Liver (tissue), 9 donors: ENCODE measurements around the gene PTPRN. TPM values are rescaled to one million over a fixed set of nuclear protein-coding genes. Genes with fewer than 3 reads are reported as not detected.

Experiments used
- DNase-seq: peaks from one replicate; pipeline ENCODE4 v3.0.0-alpha.2; 2017; ENCODE audit warnings: low spot score
- H3K27ac ChIP-seq, 2 donors: one replicate each; pipeline ENCODE4 v1.7.0; 2013; ENCODE audit warnings: inconsistent platforms in 2 of 2, low read length in 2 of 2, control low read depth in 1 of 2, low read depth in 1 of 2, mild to moderate bottlenecking in 1 of 2
- H3K27me3 ChIP-seq, 4 donors: one replicate each; pipeline versions ENCODE4 v1.6.1 to v1.7.0; 2013; ENCODE audit warnings: low read length in 3 of 4, inconsistent platforms in 1 of 4, mild to moderate bottlenecking in 1 of 4, moderate library complexity in 1 of 4; ENCODE audit not compliant: control insufficient read depth in 4 of 4, insufficient read depth in 4 of 4
- H3K36me3 ChIP-seq, 4 donors: one replicate each; pipeline versions ENCODE4 v1.6.1 to v1.7.0; 2013; ENCODE audit warnings: low read length in 3 of 4, mild to moderate bottlenecking in 3 of 4, low read depth in 1 of 4, moderate library complexity in 1 of 4; ENCODE audit not compliant: control insufficient read depth in 4 of 4, insufficient read depth in 3 of 4
- H3K4me1 ChIP-seq, 4 donors: one replicate each; pipeline versions ENCODE4 v1.6.1 to v1.7.0; 2013; ENCODE audit warnings: low read length in 3 of 4, mild to moderate bottlenecking in 3 of 4, moderate library complexity in 1 of 4; ENCODE audit not compliant: control insufficient read depth in 4 of 4, insufficient read depth in 4 of 4
- H3K4me3 ChIP-seq, 3 donors: one replicate each; pipeline versions ENCODE4 v1.6.1 to v1.7.0; 2013; ENCODE audit warnings: low read length in 3 of 3, control low read depth in 1 of 3, low read depth in 1 of 3, mild to moderate bottlenecking in 1 of 3
- H3K9ac ChIP-seq, 2 donors: one replicate each; pipeline ENCODE4 v1.7.0; 2013; ENCODE audit warnings: low read length in 2 of 2, mild to moderate bottlenecking in 2 of 2, moderate library complexity in 2 of 2, control low read depth in 1 of 2, low read depth in 1 of 2
- H3K9me3 ChIP-seq, 4 donors: one replicate each; pipeline versions ENCODE4 v1.6.1 to v1.7.0; 2013; ENCODE audit warnings: low read length in 3 of 4; ENCODE audit not compliant: control insufficient read depth in 4 of 4
- ATF3 ChIP-seq: IDR thresholded peaks from 2 replicates; pipeline ENCODE4 v1.6.1; 2016; ENCODE audit warnings: antibody characterized with exemption
- CTCF ChIP-seq: fragments of 150-350 bp; IDR thresholded peaks from 2 replicates; pipeline ENCODE4 v1.5.1; 2017; ENCODE audit warnings: improper control_type of control experiment, low read depth, low read length; ENCODE audit not compliant: missing input control
- FOXA2 ChIP-seq: IDR thresholded peaks from 2 replicates; pipeline ENCODE4 v1.6.1; 2016; ENCODE audit warnings: antibody characterized with exemption
- GABPA ChIP-seq, 2 donors: IDR thresholded peaks in 1 of 2; conservative IDR thresholded peaks in 1 of 2; 2 replicates each; pipeline ENCODE4 v1.6.1; 2016; ENCODE audit warnings: antibody characterized with exemption in 2 of 2, mild to moderate bottlenecking in 1 of 2, moderate library complexity in 1 of 2
- HNF4A ChIP-seq, 2 donors: conservative IDR thresholded peaks; 2 replicates each; pipeline ENCODE4 v1.6.1; 2016; ENCODE audit warnings: antibody characterized with exemption in 2 of 2, mild to moderate bottlenecking in 2 of 2
- HNF4G ChIP-seq: IDR thresholded peaks from 2 replicates; pipeline ENCODE4 v1.6.1; 2016; ENCODE audit warnings: antibody characterized with exemption
- MAX ChIP-seq: IDR thresholded peaks from 2 replicates; pipeline ENCODE4 v1.6.1; 2016; ENCODE audit warnings: antibody characterized with exemption
- REST ChIP-seq: IDR thresholded peaks from 2 replicates; pipeline ENCODE4 v1.6.1; 2016; ENCODE audit warnings: antibody characterized with exemption, mild to moderate bottlenecking
- RXRA ChIP-seq, 2 donors: IDR thresholded peaks; 2 replicates each; pipeline ENCODE4 v1.6.1; 2017 to 2018; ENCODE audit warnings: antibody characterized with exemption in 2 of 2, mild to moderate bottlenecking in 1 of 2
- YY1 ChIP-seq: IDR thresholded peaks from 2 replicates; pipeline ENCODE4 v1.6.1; 2016; ENCODE audit warnings: antibody characterized with exemption, mild to moderate bottlenecking
- ZBTB33 ChIP-seq: IDR thresholded peaks from 2 replicates; pipeline ENCODE4 v1.6.1; 2016; ENCODE audit warnings: antibody characterized with exemption
- WGBS: extraction: QIAGEN DNeasy Blood & Tissue Kit; methylation state at CpG from one replicate; pipeline ENCODE4 v1.1.7; 2013; 5-methylcytosine and 5-hydroxymethylcytosine counted together
- polyA plus RNA-seq, 2 donors: library from polyadenylated mRNA; stranded (reverse) in 1 of 2; unstranded in 1 of 2; fragments of 200-250 nt in 1 of 2; fragments of >200 nt in 1 of 2; fragmentation: Nextera tagmentation in 1 of 2; extraction: Ambion mirVana in 1 of 2; gene quantifications; one replicate each; pipeline versions ENCODE4 v1.2.1 to v1.2.3, GENCODE V29; 2013 to 2015
- total RNA-seq, 2 donors: library from RNA; depleted of rRNA; stranded (reverse); fragments of >200 nt; gene quantifications; one replicate each; pipeline ENCODE4 v1.2.3, GENCODE V29; 2014
- donor health status: healthy.
- donor health status: healthy.
- donor health status: healthy.
- donor health status: healthy.
- donor health status: healthy.

The PTPRN gene
- total and polyA plus RNA-seq, 4 donors: 2.2 TPM; not detected in 3

GRCh38 chr2:219285373-219285735, 23.8 kb downstream of the PTPRN start:
- Histone ChIP-seq H3K4me3 (no peak overlapping the region), H3K36me3 (peaks cover 8 to 45% (median 38%) of the 10 kb centered on the region in 4 donors), H3K27ac (no peak overlapping the region), H3K27me3 (no peaks in the 10 kb centered on the region), H3K9me3 (no peaks in the 10 kb centered on the region), H3K4me1 (peaks cover 0 to 3% (median under 1%) of the 10 kb centered on the region in 4 donors), H3K9ac (no peak overlapping the region)
- 96% methylated on average over 12 of the region's 12 CpGs for WGBS
- TF ChIP-seq GABPA (IDR thresholded peaks at IDR 0.05 in 1 of 2, conservative IDR thresholded peaks at IDR 0.05 in 1 of 2) (no peak), MAX (no peak), CTCF (no peak), HNF4A (conservative IDR thresholded peaks at IDR 0.05) (no peak), ATF3 (no peak), FOXA2 (no peak), HNF4G (no peak), ZBTB33 (no peak), REST (no peak), RXRA (IDR thresholded peaks at IDR 0.05) (no peak)
- no peak for DNase-seq

- H3K4me3 ChIP-seq: no peak overlapping the region
- no peak overlapping the region for H3K9ac ChIP-seq
- WGBS: 96% methylated on average over 16 of the region's 16 CpGs
- H3K27me3 ChIP-seq: no peaks in the 10 kb centered on the region
- DNase-seq: no peak
- peaks cover 8 to 45% (median 38%) of the 10 kb centered on the region in 4 donors for H3K36me3 ChIP-seq
- no peaks in the 10 kb centered on the region for H3K9me3 ChIP-seq
- TF ChIP-seq YY1: no peak
- no peak overlapping the region for H3K27ac ChIP-seq
- H3K4me1 ChIP-seq: peaks cover 0 to 10% (median 5%) of the 10 kb centered on the region in 4 donors
Measured at GRCh38 chr2:219284501-219285372, 24.5 kb downstream of the PTPRN start.
